ENCODE measurements around the gene BRCA2. TPM values are rescaled to one million over a fixed set of nuclear protein-coding genes. Genes with fewer than 3 reads are reported as not detected.

Gene BRCA2
- total RNA-seq, 1 donor from 2014 or later = 38.7 TPM

- H3K27me3 Mint-ChIP-seq (ENCODE audit: insufficient read depth, low read depth) = no peaks in the 10 kb centered on the region
- H3K4me3 Mint-ChIP-seq = no peak overlapping the region
- H3K36me3 ChIP-seq = no peaks in the 10 kb centered on the region
- peak overlapping the region; percentile 13 for H2AFZ ChIP-seq (replicated peaks)
- H3K9me3 ChIP-seq (ENCODE audit: low read depth) = no peaks in the 10 kb centered on the region
- H3K4me3 ChIP-seq = no peak overlapping the region
- H3K36me3 Mint-ChIP-seq = no peaks in the 10 kb centered on the region
- no peaks in the 10 kb centered on the region for H3K9me3 Mint-ChIP-seq
- no peaks in the 10 kb centered on the region for H3K79me2 ChIP-seq (ENCODE audit: low read depth)
- TF ChIP-seq CTCF (IDR thresholded peaks at IDR 0.05) (no peak), EZH2phosphoT487 (IDR thresholded peaks at IDR 0.05) (no peak)
- H3K4me1 ChIP-seq = peaks cover 18% of the 10 kb centered on the region
- no peak overlapping the region for H3K4me2 ChIP-seq
- H3K4me1 Mint-ChIP-seq = peaks cover 6% of the 10 kb centered on the region
- H3K27me3 ChIP-seq = no peaks in the 10 kb centered on the region
- H3K27ac ChIP-seq = no peak overlapping the region
- no peaks in the 10 kb centered on the region for H3F3A ChIP-seq (ENCODE audit: low read depth)
- DNase-seq (ENCODE audit: low spot score) = no peak
- no peak overlapping the region for H3K27ac Mint-ChIP-seq
- H4K20me1 ChIP-seq (ENCODE audit: low read depth) = no peaks in the 10 kb centered on the region
- H3K9ac ChIP-seq = no peak overlapping the region
Measured at GRCh38 chr13:32298695-32299094, 16.6 kb upstream of the BRCA2 start.

DNA sequence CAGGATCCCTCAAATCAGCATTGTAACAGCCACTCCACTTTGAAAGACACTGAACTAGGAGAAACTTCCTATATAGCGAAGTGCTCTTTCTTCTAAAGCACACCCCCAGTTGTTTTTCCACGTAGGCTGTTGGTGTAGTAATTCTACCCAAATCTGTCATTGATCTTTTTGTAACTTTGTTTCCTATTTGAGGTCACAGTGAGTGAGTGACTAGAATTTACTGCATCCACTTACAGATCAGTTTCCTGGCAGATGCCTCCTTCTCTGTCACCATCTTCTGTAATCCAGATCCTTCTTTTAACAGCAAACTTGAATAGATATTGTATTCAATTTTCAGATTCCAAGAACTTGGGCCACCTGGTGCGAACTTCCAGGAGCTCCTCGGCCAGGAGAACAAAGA is 15.4 kb upstream of the BRCA2 start:
- TF ChIP-seq EZH2 (IDR thresholded peaks at IDR 0.05) (no peak), CTCF (IDR thresholded peaks at IDR 0.05) (no peak)
- no peak overlapping the region for H3K27ac ChIP-seq
- no peak overlapping the region for H3K4me3 Mint-ChIP-seq
- H3K4me3 ChIP-seq = no peak overlapping the region
- no peak overlapping the region for H3K4me2 ChIP-seq
- no peak overlapping the region for H3K27ac Mint-ChIP-seq
- H2AFZ ChIP-seq (replicated peaks) = no peak overlapping the region
- peaks cover 18% of the 10 kb centered on the region for H3K4me1 ChIP-seq
- H3K79me2 ChIP-seq (ENCODE audit: low read depth) = no peaks in the 10 kb centered on the region
- no peaks in the 10 kb centered on the region for H4K20me1 ChIP-seq (ENCODE audit: low read depth)
- H3K27me3 Mint-ChIP-seq (ENCODE audit: insufficient read depth, low read depth) = no peaks in the 10 kb centered on the region
- no peak overlapping the region for H3K9ac ChIP-seq
- no peaks in the 10 kb centered on the region for H3K9me3 ChIP-seq (ENCODE audit: low read depth)
- no peaks in the 10 kb centered on the region for H3K36me3 ChIP-seq
- no peaks in the 10 kb centered on the region for H3F3A ChIP-seq (ENCODE audit: low read depth)
- peaks cover 6% of the 10 kb centered on the region for H3K4me1 Mint-ChIP-seq
- no peaks in the 10 kb centered on the region for H3K27me3 ChIP-seq
- DNase-seq (ENCODE audit: low spot score) = no peak
- no peaks in the 10 kb centered on the region for H3K9me3 Mint-ChIP-seq
- H3K36me3 Mint-ChIP-seq = no peaks in the 10 kb centered on the region

- Histone ChIP-seq H3K27ac (no peak overlapping the region), H3K36me3 (no peaks in the 10 kb centered on the region), H3K4me3 (no peak overlapping the region), H3K27me3 (no peaks in the 10 kb centered on the region), H2AFZ (replicated peaks) (no peak overlapping the region), H3F3A (ENCODE audit: low read depth) (no peaks in the 10 kb centered on the region), H3K4me2 (no peak overlapping the region), H3K9me3 (ENCODE audit: low read depth) (no peaks in the 10 kb centered on the region), H3K4me1 (peaks cover 18% of the 10 kb centered on the region), H4K20me1 (ENCODE audit: low read depth) (no peaks in the 10 kb centered on the region), H3K9ac (no peak overlapping the region), H3K79me2 (ENCODE audit: low read depth) (no peaks in the 10 kb centered on the region)
- Mint-ChIP-seq H3K36me3 (no peaks in the 10 kb centered on the region), H3K27me3 (ENCODE audit: insufficient read depth, low read depth) (no peaks in the 10 kb centered on the region), H3K27ac (no peak overlapping the region), H3K4me3 (no peak overlapping the region), H3K9me3 (no peaks in the 10 kb centered on the region), H3K4me1 (peaks cover 6% of the 10 kb centered on the region)
- no peak for DNase-seq (ENCODE audit: low spot score)
- TF ChIP-seq EZH2 (IDR thresholded peaks at IDR 0.05) = no peak
- no peak for TF ChIP-seq CTCF (IDR thresholded peaks at IDR 0.05)
- no peak for TF ChIP-seq EZH2phosphoT487 (IDR thresholded peaks at IDR 0.05)
Measured at GRCh38 chr13:32300406-32300805, 14.9 kb upstream of the BRCA2 start.

- Histone ChIP-seq H3K27ac (no peak overlapping the region), H3K4me3 (no peak overlapping the region), H3K36me3 (no peaks in the 10 kb centered on the region), H3K9me3 (ENCODE audit: low read depth) (no peaks in the 10 kb centered on the region), H3K9ac (no peak overlapping the region), H3K4me2 (no peak overlapping the region), H2AFZ (replicated peaks) (no peak overlapping the region), H3K4me1 (peaks cover 18% of the 10 kb centered on the region), H3K79me2 (ENCODE audit: low read depth) (no peaks in the 10 kb centered on the region), H3K27me3 (no peaks in the 10 kb centered on the region), H3F3A (ENCODE audit: low read depth) (no peaks in the 10 kb centered on the region), H4K20me1 (ENCODE audit: low read depth) (no peaks in the 10 kb centered on the region)
- Mint-ChIP-seq H3K27me3 (ENCODE audit: insufficient read depth, low read depth) (no peaks in the 10 kb centered on the region), H3K36me3 (no peaks in the 10 kb centered on the region), H3K4me3 (no peak overlapping the region), H3K27ac (no peak overlapping the region), H3K9me3 (no peaks in the 10 kb centered on the region), H3K4me1 (peaks cover 6% of the 10 kb centered on the region)
- TF ChIP-seq EZH2phosphoT487 (IDR thresholded peaks at IDR 0.05) = no peak
- TF ChIP-seq CTCF (IDR thresholded peaks at IDR 0.05) = no peak
- TF ChIP-seq EZH2 (IDR thresholded peaks at IDR 0.05) = no peak
- no peak for DNase-seq (ENCODE audit: low spot score)
Measured at GRCh38 chr13:32300920-32301319, 14.4 kb upstream of the BRCA2 start.
